Hepatocyte (in vitro differentiated cells): ENCODE results near the gene KCNK13. TPM values are rescaled to one million over a fixed set of nuclear protein-coding genes. Genes with fewer than 3 reads are reported as not detected.

Experiments
- DNase-seq: peaks from one replicate; pipeline ENCODE4 v3.0.0-alpha.2; 2016; ENCODE audit warnings: low spot score
- H2AFZ ChIP-seq: fragments of 200-600 bp; sonication (generic); 2 replicates; pipeline ENCODE4 v1.6.0; 2016; ENCODE audit warnings: antibody characterized with exemption, mild to moderate bottlenecking
- H3K27ac ChIP-seq: fragments of 200-600 bp; sonication (generic); 2 replicates; pipeline ENCODE4 v1.5.1; 2016; ENCODE audit warnings: mild to moderate bottlenecking
- H3K27me3 ChIP-seq: fragments of 200-600 bp; sonication (generic); 2 replicates; pipeline ENCODE4 v1.6.1; 2016
- H3K36me3 ChIP-seq: fragments of 200-600 bp; sonication (generic); replicated peaks from 2 replicates; pipeline ENCODE4 v1.5.1; 2016; ENCODE audit warnings: low read depth; ENCODE audit not compliant: insufficient read depth
- H3K4me1 ChIP-seq: fragments of 200-600 bp; sonication (generic); 2 replicates; pipeline ENCODE4 v1.5.1; 2016; ENCODE audit warnings: mild to moderate bottlenecking, moderate library complexity; ENCODE audit not compliant: insufficient read depth
- H3K4me2 ChIP-seq: fragments of 200-600 bp; sonication (generic); 2 replicates; pipeline ENCODE4 v1.6.0; 2016
- H3K4me3 ChIP-seq: fragments of 200-600 bp; sonication (generic); 2 replicates; pipeline ENCODE4 v1.5.1; 2016; ENCODE audit warnings: mild to moderate bottlenecking
- H3K79me2 ChIP-seq: fragments of 200-600 bp; sonication (generic); 2 replicates; pipeline ENCODE4 v1.6.0; 2017; ENCODE audit warnings: mild to moderate bottlenecking
- H3K9me2 ChIP-seq: fragments of 200-600 bp; sonication (generic); replicated peaks from 2 replicates; pipeline ENCODE4 v1.6.0; 2017; ENCODE audit warnings: mild to moderate bottlenecking; ENCODE audit not compliant: insufficient read depth
- H3K9me3 ChIP-seq: fragments of 200-600 bp; sonication (generic); 2 replicates; pipeline ENCODE4 v1.5.1; 2016; ENCODE audit warnings: low read depth, mild to moderate bottlenecking
- H4K20me1 ChIP-seq: fragments of 200-600 bp; sonication (generic); 2 replicates; pipeline ENCODE4 v1.6.0; 2016; ENCODE audit warnings: mild to moderate bottlenecking; ENCODE audit not compliant: insufficient read depth, poor library complexity, severe bottlenecking
- CTCF ChIP-seq: fragments of 200-600 bp; sonication (generic); IDR thresholded peaks from 2 replicates; pipeline ENCODE4 v1.5.1; 2016; ENCODE audit warnings: antibody characterized with exemption, mild to moderate bottlenecking; ENCODE audit not compliant: poor library complexity
- EZH2 ChIP-seq: fragments of 200-600 bp; sonication (generic); IDR thresholded peaks from 2 replicates; pipeline ENCODE4 v1.6.1; 2016; ENCODE audit warnings: antibody characterized with exemption, mild to moderate bottlenecking, borderline replicate concordance
- EZH2phosphoT487 ChIP-seq: fragments of 200-600 bp; sonication (generic); IDR thresholded peaks from one replicate; pipeline ENCODE4 v1.6.1; 2018; ENCODE audit warnings: antibody characterized with exemption, mild to moderate bottlenecking, low read depth, moderate library complexity; ENCODE audit not compliant: unreplicated experiment, severe bottlenecking
- WGBS: methylation state at CpG from one replicate; pipeline ENCODE4 v1.1.6; 2016; ENCODE audit warnings: low lambda C conversion rate; ENCODE audit errors: missing lambda C conversion rate; 5-methylcytosine and 5-hydroxymethylcytosine counted together
- polyA plus RNA-seq: library from polyadenylated mRNA; unstranded; fragments of >200 nt; fragmentation: Nextera tagmentation; extraction: Ambion mirVana; gene quantifications from 2 replicates; pipeline ENCODE4 v1.2.1, GENCODE V29; 2016
- total RNA-seq: library from RNA; depleted of rRNA; stranded (reverse); fragments of >200 nt; gene quantifications from 2 replicates; pipeline ENCODE4 v1.2.3, GENCODE V29; 2014

Gene KCNK13
- total RNA-seq (0.28 and 0.47 TPM in 2 replicates), polyA plus RNA-seq (0.15 and 0.58 TPM in 2 replicates)

GRCh38 chr14:90061685-90062126 is at the start of gene KCNK13:
Gene KCNK13, plus strand, starts transcription at chr14:90061994. Its CDS starts 212 bp downstream, at chr14:90062206.
- Histone ChIP-seq H2AFZ (peak within 1 kb of the TSS; percentile 83), H3K27me3 (peaks cover 87% of the 10 kb centered on the region), H3K4me2 (peak within 1 kb of the TSS; percentile 98), H3K36me3 (no peaks in the 10 kb centered on the region), H3K79me2 (no peaks in the 10 kb centered on the region), H3K9me3 (no peaks in the 10 kb centered on the region), H3K27ac (no peak within 1 kb of the TSS), H4K20me1 (no peaks in the 10 kb centered on the region), H3K9me2 (no peaks in the 10 kb centered on the region), H3K4me3 (peak within 1 kb of the TSS; percentile 61), H3K4me1 (peaks cover 22% of the 10 kb centered on the region)
- WGBS, result 2% methylated on average over 51 of the region's 52 CpGs
- peak; percentile 32 for DNase-seq
- TF ChIP-seq EZH2 (no peak), EZH2phosphoT487 (peak; percentile 54), CTCF (no peak)

- Histone ChIP-seq H3K4me2 (no peak overlapping the region), H3K9me2 (no peaks in the 10 kb centered on the region)
- no peak for TF ChIP-seq EZH2phosphoT487
- no peak for TF ChIP-seq CTCF
- no peak for TF ChIP-seq EZH2
Measured at GRCh38 chr14:90017371-90017770, 44.4 kb upstream of the KCNK13 start.

GRCh38 chr14:90019824-90020523 is 41.8 kb upstream of the KCNK13 start:
- no peak overlapping the region for H3K4me3 ChIP-seq
- no peaks in the 10 kb centered on the region for H3K36me3 ChIP-seq
- H4K20me1 ChIP-seq, result no peaks in the 10 kb centered on the region
- no peak for DNase-seq
- H3K4me2 ChIP-seq, result no peak overlapping the region
- no peaks in the 10 kb centered on the region for H3K4me1 ChIP-seq
- 86% methylated on average over 9 of the region's 11 CpGs for WGBS
- H2AFZ ChIP-seq, result no peak overlapping the region
- H3K9me2 ChIP-seq, result no peaks in the 10 kb centered on the region
- no peak overlapping the region for H3K27ac ChIP-seq
- H3K27me3 ChIP-seq, result no peaks in the 10 kb centered on the region
- TF ChIP-seq EZH2, result no peak
- no peak for TF ChIP-seq EZH2phosphoT487
- no peaks in the 10 kb centered on the region for H3K79me2 ChIP-seq
- H3K9me3 ChIP-seq, result no peaks in the 10 kb centered on the region

More at GRCh38 chr14:90017371-90017770, 44.4 kb upstream of the KCNK13 start:
- no peaks in the 10 kb centered on the region for H3K4me1 ChIP-seq
- WGBS, result 83% methylated on average over 4 of the region's 4 CpGs
- H3K27ac ChIP-seq, result no peak overlapping the region
- H3K27me3 ChIP-seq, result no peaks in the 10 kb centered on the region
- H3K79me2 ChIP-seq, result no peaks in the 10 kb centered on the region
- no peak for DNase-seq
- H3K36me3 ChIP-seq, result no peaks in the 10 kb centered on the region
- H2AFZ ChIP-seq, result no peak overlapping the region
- no peak overlapping the region for H3K4me3 ChIP-seq
- H4K20me1 ChIP-seq, result no peaks in the 10 kb centered on the region
- H3K9me3 ChIP-seq, result no peaks in the 10 kb centered on the region

GRCh38 chr14:90023176-90023896 is 38.5 kb upstream of the KCNK13 start:
- Histone ChIP-seq H3K4me1 (no peaks in the 10 kb centered on the region), H3K36me3 (no peaks in the 10 kb centered on the region), H3K27me3 (no peaks in the 10 kb centered on the region), H4K20me1 (no peaks in the 10 kb centered on the region), H3K9me3 (no peaks in the 10 kb centered on the region), H3K27ac (no peak overlapping the region), H2AFZ (no peak overlapping the region), H3K9me2 (no peaks in the 10 kb centered on the region), H3K4me2 (no peak overlapping the region), H3K4me3 (no peak overlapping the region), H3K79me2 (no peaks in the 10 kb centered on the region)
- WGBS, result 71% methylated on average over 7 of the region's 7 CpGs
- no peak for DNase-seq
- no peak for TF ChIP-seq EZH2phosphoT487
